Measurements from ENCODE around the gene FKBP1A. TPM values are rescaled to one million over a fixed set of nuclear protein-coding genes. Genes with fewer than 3 reads are reported as not detected.

FKBP1A gene
- total and polyA plus RNA-seq, 9 of the 15 experiments (the other 6 are each of a cell fraction or from before 2014, with no cell fraction given), result 48.8 to 502 (median 89.6) TPM

GRCh38 chr20:1440024-1440423 is 47.2 kb upstream of the FKBP1A start (continued):
- TF ChIP-seq, protein P1, sequence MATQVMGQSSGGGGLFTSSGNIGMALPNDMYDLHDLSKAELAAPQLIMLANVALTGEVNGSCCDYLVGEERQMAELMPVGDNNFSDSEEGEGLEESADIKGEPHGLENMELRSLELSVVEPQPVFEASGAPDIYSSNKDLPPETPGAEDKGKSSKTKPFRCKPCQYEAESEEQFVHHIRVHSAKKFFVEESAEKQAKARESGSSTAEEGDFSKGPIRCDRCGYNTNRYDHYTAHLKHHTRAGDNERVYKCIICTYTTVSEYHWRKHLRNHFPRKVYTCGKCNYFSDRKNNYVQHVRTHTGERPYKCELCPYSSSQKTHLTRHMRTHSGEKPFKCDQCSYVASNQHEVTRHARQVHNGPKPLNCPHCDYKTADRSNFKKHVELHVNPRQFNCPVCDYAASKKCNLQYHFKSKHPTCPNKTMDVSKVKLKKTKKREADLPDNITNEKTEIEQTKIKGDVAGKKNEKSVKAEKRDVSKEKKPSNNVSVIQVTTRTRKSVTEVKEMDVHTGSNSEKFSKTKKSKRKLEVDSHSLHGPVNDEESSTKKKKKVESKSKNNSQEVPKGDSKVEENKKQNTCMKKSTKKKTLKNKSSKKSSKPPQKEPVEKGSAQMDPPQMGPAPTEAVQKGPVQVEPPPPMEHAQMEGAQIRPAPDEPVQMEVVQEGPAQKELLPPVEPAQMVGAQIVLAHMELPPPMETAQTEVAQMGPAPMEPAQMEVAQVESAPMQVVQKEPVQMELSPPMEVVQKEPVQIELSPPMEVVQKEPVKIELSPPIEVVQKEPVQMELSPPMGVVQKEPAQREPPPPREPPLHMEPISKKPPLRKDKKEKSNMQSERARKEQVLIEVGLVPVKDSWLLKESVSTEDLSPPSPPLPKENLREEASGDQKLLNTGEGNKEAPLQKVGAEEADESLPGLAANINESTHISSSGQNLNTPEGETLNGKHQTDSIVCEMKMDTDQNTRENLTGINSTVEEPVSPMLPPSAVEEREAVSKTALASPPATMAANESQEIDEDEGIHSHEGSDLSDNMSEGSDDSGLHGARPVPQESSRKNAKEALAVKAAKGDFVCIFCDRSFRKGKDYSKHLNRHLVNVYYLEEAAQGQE (IDR thresholded peaks at IDR 0.05; ENCODE audit: borderline replicate concordance), result peak; percentile 51
- TF ChIP-seq, protein P1 (CRISPR knock-in tag; IDR thresholded peaks at IDR 0.05; ENCODE audit: low read depth), result no peak
- TF ChIP-seq ZNF780A (CRISPR knock-in tag; IDR thresholded peaks at IDR 0.05), result no peak
- peak; percentile 33; the same call in 1 of the 2 replicates for TF ChIP-seq CTBP1 (IDR thresholded peaks at IDR 0.05; ENCODE audit: borderline replicate concordance)
- peak; percentile 31; the same call in 1 of the 2 replicates for TF ChIP-seq DEAF1 (CRISPR knock-in tag; IDR thresholded peaks at IDR 0.05)
- TF ChIP-seq PBX2 (CRISPR knock-in tag; IDR thresholded peaks at IDR 0.05; ENCODE audit: low read depth), result no peak
- TF ChIP-seq PBX2 (tag; conservative IDR thresholded peaks at IDR 0.05; ENCODE audit: low read depth), result no peak

Measured in K562 (cell line).